Endodermal cell (in vitro differentiated cells): ENCODE measurements around the gene VPS51. TPM values are rescaled to one million over a fixed set of nuclear protein-coding genes. Genes with fewer than 3 reads are reported as not detected.

Experiments used
- DNase-seq: peaks from one replicate; pipeline ENCODE4 v3.0.0-alpha.2; 2017
- H3K27ac ChIP-seq: 2 replicates; pipeline ENCODE4 v1.5.1; 2013; ENCODE audit warnings: mild to moderate bottlenecking, low read depth, low read length, moderate library complexity
- H3K27me3 ChIP-seq: 2 replicates; pipeline ENCODE4 v1.6.1; 2013; ENCODE audit warnings: mild to moderate bottlenecking, low read length, moderate library complexity; ENCODE audit not compliant: insufficient read depth, control insufficient read depth, poor library complexity, severe bottlenecking
- H3K36me3 ChIP-seq: 2 replicates; pipeline ENCODE4 v1.7.0; 2013; ENCODE audit warnings: mild to moderate bottlenecking, low read length, moderate library complexity; ENCODE audit not compliant: control insufficient read depth, insufficient read depth
- H3K4me1 ChIP-seq: one replicate; pipeline ENCODE4 v1.7.0; 2013; ENCODE audit warnings: low read length; ENCODE audit not compliant: control insufficient read depth, insufficient read depth
- H3K4me3 ChIP-seq: 2 replicates; pipeline ENCODE4 v1.5.1; 2013; ENCODE audit warnings: mild to moderate bottlenecking, low read length, moderate library complexity
- H3K9ac ChIP-seq: 2 replicates; pipeline ENCODE4 v1.6.1; 2013; ENCODE audit warnings: mild to moderate bottlenecking, low read length, moderate library complexity; ENCODE audit not compliant: poor library complexity, severe bottlenecking; ENCODE audit errors: extremely low read depth
- H3K9me3 ChIP-seq: 2 replicates; pipeline ENCODE4 v1.6.1; 2013; ENCODE audit warnings: mild to moderate bottlenecking, low read length, moderate library complexity; ENCODE audit not compliant: control insufficient read depth
- H3K27ac Mint-ChIP-seq: 2 replicates; pipeline ENCODE4 v1.8.0; 2020; ENCODE audit warnings: mixed read lengths
- H3K27me3 Mint-ChIP-seq: 2 replicates; pipeline ENCODE4 v1.8.0; 2021; ENCODE audit warnings: mild to moderate bottlenecking, mixed read lengths; ENCODE audit not compliant: insufficient read depth
- H3K36me3 Mint-ChIP-seq: 2 replicates; pipeline ENCODE4 v1.8.0; 2020; ENCODE audit warnings: low read depth, mixed read lengths
- H3K4me1 Mint-ChIP-seq: 2 replicates; pipeline ENCODE4 v1.8.0; 2020; ENCODE audit warnings: mixed read lengths
- H3K4me3 Mint-ChIP-seq: 2 replicates; pipeline ENCODE4 v1.8.0; 2020; ENCODE audit warnings: mild to moderate bottlenecking, moderate library complexity, mixed read lengths
- H3K9me3 Mint-ChIP-seq: 2 replicates; pipeline ENCODE4 v1.8.0; 2020; ENCODE audit warnings: mild to moderate bottlenecking, mixed read lengths
- WGBS, 2 experiments: methylation state at CpG; one replicate each; pipeline versions ENCODE4 v1.1.5 to v1.1.7; 2013; ENCODE audit warnings: missing lambda C conversion rate in 2 of 2, mixed read lengths in 1 of 2; ENCODE audit not compliant: insufficient coverage in 1 of 2, insufficient read length in 1 of 2; 5-methylcytosine and 5-hydroxymethylcytosine counted together
- total RNA-seq, 2 donors: library from RNA; stranded (reverse); fragmentation: NEBNext Ultra II Directional in 1 of 2; extraction: Animal tissue kit (Norgen Biotek cat#: 25700) in 1 of 2; gene quantifications; 2 replicates in 1 of 2; 3 replicates in 1 of 2; pipeline ENCODE4 v1.2.1, GENCODE V29; 2021
- TF ChIP-seq, protein P1 (sequence below): fragments of 200-600 bp; sonication (generic); conservative IDR thresholded peaks from 2 replicates; pipeline ENCODE4 v1.5.0; 2021; ENCODE audit warnings: antibody characterized with exemption, mild to moderate bottlenecking

Gene VPS51
- total RNA-seq, 2 donors from 2014 or later: 107 to 113 TPM

DNA sequence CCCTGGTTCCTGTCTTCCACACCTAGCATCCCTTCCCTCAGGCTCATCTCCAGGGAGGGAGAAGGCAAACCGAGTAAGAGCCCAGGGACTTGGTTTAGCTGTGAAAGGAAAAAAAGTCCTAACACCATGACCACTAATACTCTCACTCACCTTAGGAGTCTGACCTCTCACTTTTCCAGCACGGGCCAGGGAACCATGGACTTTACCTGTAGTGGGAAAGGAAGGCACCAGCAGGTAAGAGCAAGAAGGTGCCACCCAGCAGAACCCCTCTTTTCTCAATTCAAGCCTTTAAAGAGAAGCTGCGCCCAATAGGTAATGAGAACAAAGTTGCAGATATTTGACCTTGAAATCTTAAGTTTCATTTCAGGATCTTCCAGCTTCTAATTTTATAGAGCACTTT is 24.8 kb downstream of the VPS51 start:
- Histone ChIP-seq H3K4me3 (peak overlapping the region; percentile 96), H3K36me3 (peaks cover 60% of the 10 kb centered on the region), H3K27me3 (no peaks in the 10 kb centered on the region), H3K4me1 (peaks cover 5% of the 10 kb centered on the region), H3K9me3 (no peaks in the 10 kb centered on the region), H3K9ac (peak overlapping the region; percentile 75), H3K27ac (no peak overlapping the region)
- Mint-ChIP-seq H3K4me3 (peak overlapping the region; percentile 98), H3K9me3 (no peaks in the 10 kb centered on the region), H3K27me3 (no peaks in the 10 kb centered on the region), H3K27ac (peak overlapping the region; percentile 99), H3K4me1 (peaks cover 9% of the 10 kb centered on the region), H3K36me3 (peaks cover 32% of the 10 kb centered on the region)
- DNase-seq: no peak
- WGBS, 2 experiments: 92% methylated on average over 2 of the region's 3 CpGs; no CpG with 5 or more reads in 1 of the 2 experiments
- TF ChIP-seq, protein P1, sequence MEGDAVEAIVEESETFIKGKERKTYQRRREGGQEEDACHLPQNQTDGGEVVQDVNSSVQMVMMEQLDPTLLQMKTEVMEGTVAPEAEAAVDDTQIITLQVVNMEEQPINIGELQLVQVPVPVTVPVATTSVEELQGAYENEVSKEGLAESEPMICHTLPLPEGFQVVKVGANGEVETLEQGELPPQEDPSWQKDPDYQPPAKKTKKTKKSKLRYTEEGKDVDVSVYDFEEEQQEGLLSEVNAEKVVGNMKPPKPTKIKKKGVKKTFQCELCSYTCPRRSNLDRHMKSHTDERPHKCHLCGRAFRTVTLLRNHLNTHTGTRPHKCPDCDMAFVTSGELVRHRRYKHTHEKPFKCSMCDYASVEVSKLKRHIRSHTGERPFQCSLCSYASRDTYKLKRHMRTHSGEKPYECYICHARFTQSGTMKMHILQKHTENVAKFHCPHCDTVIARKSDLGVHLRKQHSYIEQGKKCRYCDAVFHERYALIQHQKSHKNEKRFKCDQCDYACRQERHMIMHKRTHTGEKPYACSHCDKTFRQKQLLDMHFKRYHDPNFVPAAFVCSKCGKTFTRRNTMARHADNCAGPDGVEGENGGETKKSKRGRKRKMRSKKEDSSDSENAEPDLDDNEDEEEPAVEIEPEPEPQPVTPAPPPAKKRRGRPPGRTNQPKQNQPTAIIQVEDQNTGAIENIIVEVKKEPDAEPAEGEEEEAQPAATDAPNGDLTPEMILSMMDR: no peak

DNA sequence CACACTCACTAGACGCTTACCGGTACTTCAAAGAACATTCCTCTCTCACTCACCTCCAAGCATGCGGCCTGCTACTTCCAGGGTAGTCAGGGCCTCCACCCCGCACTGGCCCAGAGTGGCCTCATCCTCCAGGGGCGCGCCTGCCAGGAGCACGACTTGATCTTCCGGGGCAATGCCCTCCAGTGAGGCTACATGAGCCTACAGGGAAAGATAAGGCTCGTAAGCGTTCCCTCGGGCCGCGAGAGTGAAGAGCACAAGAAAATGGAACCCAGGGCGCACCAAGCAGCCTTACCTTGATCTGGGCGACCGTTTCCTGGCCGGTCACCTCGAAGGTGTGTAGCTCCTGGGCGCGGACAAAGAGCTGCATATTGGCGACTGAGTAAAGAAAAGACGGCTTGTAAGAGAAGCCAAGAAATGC is 25.4 kb downstream of the VPS51 start:
- H3K4me3 ChIP-seq: peak overlapping the region; percentile 96
- H3K9me3 Mint-ChIP-seq: no peaks in the 10 kb centered on the region
- peaks cover 37% of the 10 kb centered on the region for H3K36me3 Mint-ChIP-seq
- H3K4me1 Mint-ChIP-seq: peaks cover 9% of the 10 kb centered on the region
- no peaks in the 10 kb centered on the region for H3K27me3 Mint-ChIP-seq
- TF ChIP-seq, protein P1: no peak
- no peaks in the 10 kb centered on the region for H3K27me3 ChIP-seq
- H3K27ac Mint-ChIP-seq: peak overlapping the region; percentile 99
- 3% methylated on average over 19 to 22 of the region's 22 CpGs for WGBS, 2 experiments
- peak overlapping the region; percentile 98 for H3K4me3 Mint-ChIP-seq
- peak; percentile 55 for DNase-seq
- no peaks in the 10 kb centered on the region for H3K9me3 ChIP-seq
- peaks cover 2% of the 10 kb centered on the region for H3K4me1 ChIP-seq
- H3K36me3 ChIP-seq: peaks cover 59% of the 10 kb centered on the region
- peak overlapping the region; percentile 1 for H3K27ac ChIP-seq
- H3K9ac ChIP-seq: peak overlapping the region; percentile 75

DNA sequence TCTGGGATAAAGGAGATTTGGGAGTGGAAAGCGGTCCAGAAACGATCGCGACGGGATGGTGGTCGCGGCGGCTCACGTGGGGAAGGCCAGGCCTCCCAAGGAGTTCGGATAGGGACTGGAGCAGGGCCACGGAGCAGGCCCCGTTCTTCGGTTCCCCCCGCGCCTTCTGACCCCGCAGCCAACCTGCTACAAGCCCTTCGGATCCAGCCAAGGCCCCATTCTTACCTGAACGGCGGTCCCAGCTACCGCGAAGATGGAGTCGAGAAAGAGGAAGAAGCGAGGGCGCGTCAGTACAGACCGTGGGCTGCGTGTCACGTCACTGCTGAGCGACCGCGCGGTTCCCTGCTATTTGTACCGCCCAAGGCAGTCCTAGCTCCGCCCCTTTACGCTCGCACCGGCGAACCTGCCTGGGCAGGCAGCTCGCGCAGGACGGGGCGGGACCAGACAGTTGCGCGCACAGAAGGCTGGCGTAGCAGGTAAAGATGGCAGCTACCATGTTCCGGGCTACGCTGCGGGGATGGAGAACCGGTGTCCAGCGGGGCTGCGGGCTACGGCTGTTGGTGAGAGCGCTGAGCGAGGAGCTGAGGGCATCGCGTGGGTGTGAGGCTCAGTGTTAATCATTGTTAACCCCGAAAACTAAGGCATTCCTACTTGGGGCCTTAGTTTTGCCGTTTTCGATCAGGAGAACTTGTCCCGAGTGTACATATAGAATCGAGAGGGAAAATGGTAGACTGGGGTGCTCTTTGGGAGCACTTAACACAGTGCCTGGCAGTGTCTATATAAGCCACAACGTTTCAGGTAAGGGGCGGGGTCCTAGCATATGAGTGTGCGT is 26.1 kb downstream of the VPS51 start, which contains the start of the genes FAU and MRPL49:
FAU (minus strand) TSS at position 270 of the 832 bp plus-strand sequence. CDS start 321 bp downstream, outside the sequence.
MRPL49 (plus strand) TSS at position 457 of the 832 bp plus-strand sequence; CDS start at position 483, 26 bp downstream.
- DNase-seq: peak; percentile 99
- 0% methylated on average over 43 to 64 of the region's 64 CpGs for WGBS, 2 experiments
- H3K27me3 Mint-ChIP-seq: no peaks in the 10 kb centered on the region
- H3K9me3 Mint-ChIP-seq: no peaks in the 10 kb centered on the region
- H3K4me3 ChIP-seq: peak within 1 kb of the TSS; percentile 96
- peak within 1 kb of the TSS; percentile 75 for H3K9ac ChIP-seq
- H3K27me3 ChIP-seq: no peaks in the 10 kb centered on the region
- H3K4me1 Mint-ChIP-seq: peaks cover 9% of the 10 kb centered on the region
- H3K4me1 ChIP-seq: no peaks in the 10 kb centered on the region
- TF ChIP-seq, protein P1: no peak
- no peaks in the 10 kb centered on the region for H3K9me3 ChIP-seq
- H3K27ac ChIP-seq: peak within 1 kb of the TSS; percentile 59
- H3K36me3 ChIP-seq: peaks cover 64% of the 10 kb centered on the region
- peak within 1 kb of the TSS; percentile 99 for H3K27ac Mint-ChIP-seq
- peaks cover 43% of the 10 kb centered on the region for H3K36me3 Mint-ChIP-seq
- peak within 1 kb of the TSS; percentile 98 for H3K4me3 Mint-ChIP-seq
